T47D (cell line): ENCODE data around the gene TC2N.
A peak's percentile ranks its signal among the peaks of the same experiment; 100 is the strongest.

ENCODE experiments used
- DNase-seq, 2 experiments: peaks; one replicate each; pipeline versions ENCODE4 v3.0.0 to v3.0.0-alpha.2; 2011 to 2012; ENCODE audit warnings: low read depth in 1 of 2, low spot score in 1 of 2
- JUND ChIP-seq: IDR thresholded peaks from 2 replicates; pipeline ENCODE4 v1.6.1; 2012; ENCODE audit warnings: low read depth
- in situ Hi-C: cut with HindIII; loops from 2 replicates; pipeline ENCODE4 v1.10.0; 2016; ENCODE audit warnings: low sequenced_read_pairs, low pct_unique_long_range_greater_than_20kb

The TC2N gene

GRCh38 chr14:91778217-91778616, 89.1 kb downstream of the TC2N start:
- DNase-seq = no peak
- no peak for TF ChIP-seq JUND
- in situ Hi-C loops = no loop called here

- in situ Hi-C loops = no loop called here
- DNase-seq = no peak
- TF ChIP-seq JUND = no peak
These were observed 92.9 kb downstream of the TC2N start for GRCh38 chr14:91774140-91775096.

- DNase-seq = peak in 1 of 2 experiments; percentile 53
- in situ Hi-C loops = no loop called here
- TF ChIP-seq JUND = no peak
These were observed 97.2 kb downstream of the TC2N start for GRCh38 chr14:91770185-91770584.

GRCh38 chr14:91755570-91756295, 111.6 kb downstream of the TC2N start:
- in situ Hi-C loops = no loop called here
- no peak for TF ChIP-seq JUND
- peak in 1 of 2 experiments; percentile 74 for DNase-seq

GRCh38 chr14:91754819-91755218, 112.5 kb downstream of the TC2N start:
- in situ Hi-C loops = no loop called here
- no peak for TF ChIP-seq JUND
- no peak for DNase-seq

GRCh38 chr14:91754185-91754584, 113.2 kb downstream of the TC2N start:
- no peak for TF ChIP-seq JUND
- no peak for DNase-seq
- in situ Hi-C loops = no loop called here

GRCh38 chr14:91753501-91754128, 113.7 kb downstream of the TC2N start:
- no peak for DNase-seq
- in situ Hi-C loops = no loop called here

GRCh38 chr14:91752961-91753360, 114.4 kb downstream of the TC2N start:
- TF ChIP-seq JUND = no peak
- no peak for DNase-seq
- in situ Hi-C loops = no loop called here

More at GRCh38 chr14:91753501-91754128, 113.7 kb downstream of the TC2N start:
- TF ChIP-seq JUND = no peak

- no peak for DNase-seq
- no peak for TF ChIP-seq JUND
- in situ Hi-C loops = no loop called here
These were observed 115.6 kb downstream of the TC2N start for GRCh38 chr14:91751719-91752118.

GRCh38 chr14:91750634-91751198, 116.6 kb downstream of the TC2N start:
- in situ Hi-C loops = no loop called here
- no peak for DNase-seq
- TF ChIP-seq JUND = no peak

GRCh38 chr14:91749868-91750267, 117.5 kb downstream of the TC2N start:
- TF ChIP-seq JUND = no peak
- no peak for DNase-seq
- in situ Hi-C loops = no loop called here

GRCh38 chr14:91748049-91748448, 119.3 kb downstream of the TC2N start:
- TF ChIP-seq JUND = no peak
- in situ Hi-C loops = no loop called here
- DNase-seq = no peak
